Muscle of leg (tissue), 11 donors: ENCODE measurements around the gene ARFGEF2. TPM values are rescaled to one million over a fixed set of nuclear protein-coding genes. Genes with fewer than 3 reads are reported as not detected.
"Not testable (repeated sequence)": the region's sequence is repeated elsewhere in the genome, so short reads cannot be mapped to it uniquely, and the experiment has no call there.

Experiments
- DNase-seq: peaks from one replicate; pipeline ENCODE4 v3.0.0; 2013
- H3K27ac ChIP-seq: one replicate; pipeline ENCODE4 v1.5.1; 2013; ENCODE audit warnings: mild to moderate bottlenecking, low read length, control low read depth
- H3K27me3 ChIP-seq: one replicate; pipeline ENCODE4 v1.6.1; 2013; ENCODE audit warnings: low read length; ENCODE audit not compliant: control insufficient read depth, insufficient read depth
- H3K36me3 ChIP-seq: one replicate; pipeline ENCODE4 v1.6.1; 2013; ENCODE audit warnings: low read length; ENCODE audit not compliant: control insufficient read depth, insufficient read depth
- H3K4me1 ChIP-seq: one replicate; pipeline ENCODE4 v1.6.1; 2013; ENCODE audit warnings: low read length; ENCODE audit not compliant: control insufficient read depth, insufficient read depth
- H3K4me3 ChIP-seq: one replicate; pipeline ENCODE4 v1.5.1; 2013; ENCODE audit warnings: low read length, control low read depth
- H3K9me3 ChIP-seq: replicated peaks from 2 replicates; pipeline ENCODE4 v1.6.1; 2013; ENCODE audit warnings: low read depth, low read length; ENCODE audit not compliant: control insufficient read depth
- WGBS: methylation state at CpG from one replicate; pipeline ENCODE4 v1.1.5; 2013; ENCODE audit warnings: missing lambda C conversion rate; ENCODE audit not compliant: insufficient coverage; 5-methylcytosine and 5-hydroxymethylcytosine counted together
- polyA plus RNA-seq, 8 donors: library from polyadenylated mRNA; unstranded; fragments of 120-200 nt; gene quantifications; one replicate each; pipeline versions ENCODE4 v1.2.1 to v1.2.3, GENCODE V29; 2013; ENCODE audit warnings: inconsistent platforms in 1 of 8, low replicate concordance in 1 of 8; ENCODE audit not compliant: insufficient read length in 8 of 8, insufficient read depth in 1 of 8
- total RNA-seq: library from RNA; stranded (reverse); fragments of 120-200 nt; gene quantifications from one replicate; pipeline ENCODE4 v1.2.4, GENCODE V29; 2013

ARFGEF2 gene
- total and polyA plus RNA-seq, 9 donors: 10.2 to 16.8 (median 12.8) TPM

DNA sequence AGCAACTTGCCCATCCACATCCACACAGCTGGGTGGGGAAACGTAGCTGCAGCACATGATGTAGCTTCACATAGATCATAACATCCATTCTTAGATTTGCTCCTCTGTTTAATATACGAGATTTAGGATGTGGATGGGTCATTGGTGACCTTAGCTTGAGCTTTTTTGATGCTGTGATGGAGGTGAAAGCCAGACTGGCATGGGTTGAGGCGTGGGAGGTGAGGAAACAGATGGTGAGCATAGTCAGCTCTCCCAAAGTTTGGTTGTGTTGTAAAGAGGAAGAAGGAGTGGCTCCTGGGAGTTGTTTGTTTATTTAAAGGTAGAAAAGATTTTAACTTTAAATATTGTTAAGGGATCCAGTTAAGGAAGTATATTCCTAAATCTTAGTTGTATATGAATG lies 5.3 kb downstream of the ARFGEF2 start:
- WGBS: 92% methylated on average over 1 of the region's 3 CpGs
- DNase-seq: no peak
- Histone ChIP-seq H3K36me3 (no peaks in the 10 kb centered on the region), H3K27me3 (no peaks in the 10 kb centered on the region), H3K27ac (no peak overlapping the region), H3K4me1 (peaks cover 8% of the 10 kb centered on the region), H3K9me3 (no peaks in the 10 kb centered on the region), H3K4me3 (no peak overlapping the region)

DNA sequence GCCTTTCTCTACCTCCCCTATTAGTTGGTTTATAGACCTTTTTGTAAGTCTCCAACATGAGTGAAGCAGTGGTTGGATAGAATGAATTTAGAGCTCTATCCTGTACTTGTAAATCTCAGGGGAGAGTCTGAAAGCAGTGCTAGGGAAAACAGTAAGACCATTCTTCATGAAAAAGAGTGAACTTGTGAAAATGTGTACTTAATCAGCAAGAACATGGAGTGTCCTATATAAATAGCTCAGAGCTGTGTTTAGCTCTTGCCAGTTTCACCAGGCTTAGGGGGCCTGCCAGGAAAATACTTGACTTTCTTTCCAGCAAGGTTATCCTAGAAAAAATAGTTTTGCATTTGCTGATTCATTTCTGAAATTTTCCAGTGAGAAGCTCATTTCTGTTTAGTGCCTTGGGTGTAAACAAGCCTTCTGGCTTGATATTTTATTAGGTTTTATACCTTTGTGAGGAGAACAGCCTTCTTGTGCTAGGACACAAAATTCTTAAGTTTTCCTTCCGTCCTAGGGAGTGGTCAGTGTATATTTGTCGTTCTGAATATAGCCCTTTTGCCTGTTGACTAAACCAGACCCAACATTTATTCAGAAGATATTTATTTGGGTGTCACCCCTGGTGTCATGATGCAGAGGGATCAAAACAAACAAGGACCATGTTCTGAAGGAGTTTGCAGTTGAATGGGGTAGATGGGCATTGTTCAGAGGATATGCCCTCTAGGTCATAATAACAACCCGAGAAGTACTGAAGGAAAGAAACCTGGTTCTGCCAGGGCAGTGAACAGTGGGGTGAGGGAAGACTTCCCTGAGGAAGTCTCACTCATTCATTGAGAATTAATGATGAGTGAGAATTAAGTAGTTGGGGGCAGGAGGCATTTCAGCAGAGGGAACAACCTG lies 7.6 kb downstream of the ARFGEF2 start:
- Histone ChIP-seq H3K27ac (no peak overlapping the region), H3K4me3 (no peak overlapping the region), H3K9me3 (no peaks in the 10 kb centered on the region), H3K27me3 (no peaks in the 10 kb centered on the region), H3K4me1 (no peaks in the 10 kb centered on the region), H3K36me3 (no peaks in the 10 kb centered on the region)
- DNase-seq: peak; percentile 64
- WGBS: 92% methylated on average over 1 of the region's 3 CpGs

DNA sequence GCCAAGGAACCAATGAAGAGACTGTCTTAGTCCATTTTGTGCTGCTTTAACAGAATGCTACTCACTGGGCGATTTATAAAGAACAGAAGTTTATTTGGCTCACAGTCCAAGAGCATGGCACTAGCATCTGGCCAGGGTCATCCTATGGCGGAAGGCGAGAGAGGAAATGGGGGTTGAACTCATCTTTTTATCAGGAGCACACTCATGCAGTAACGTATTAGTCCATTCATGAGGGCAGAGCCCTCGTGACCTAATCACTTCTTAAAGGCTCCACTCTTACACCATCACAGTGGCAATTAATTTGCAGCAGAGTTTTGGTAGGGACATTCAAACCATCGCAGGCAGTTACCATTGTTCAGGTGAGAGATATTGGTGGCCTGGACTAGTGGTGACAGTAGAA lies 8.5 kb downstream of the ARFGEF2 start:
- H3K4me3 ChIP-seq: no peak overlapping the region
- H3K27me3 ChIP-seq: no peaks in the 10 kb centered on the region
- DNase-seq: no peak
- no peaks in the 10 kb centered on the region for H3K4me1 ChIP-seq
- no peaks in the 10 kb centered on the region for H3K9me3 ChIP-seq
- H3K36me3 ChIP-seq: no peaks in the 10 kb centered on the region
- no peak overlapping the region for H3K27ac ChIP-seq
- WGBS: 91% methylated on average over 4 of the region's 6 CpGs

DNA sequence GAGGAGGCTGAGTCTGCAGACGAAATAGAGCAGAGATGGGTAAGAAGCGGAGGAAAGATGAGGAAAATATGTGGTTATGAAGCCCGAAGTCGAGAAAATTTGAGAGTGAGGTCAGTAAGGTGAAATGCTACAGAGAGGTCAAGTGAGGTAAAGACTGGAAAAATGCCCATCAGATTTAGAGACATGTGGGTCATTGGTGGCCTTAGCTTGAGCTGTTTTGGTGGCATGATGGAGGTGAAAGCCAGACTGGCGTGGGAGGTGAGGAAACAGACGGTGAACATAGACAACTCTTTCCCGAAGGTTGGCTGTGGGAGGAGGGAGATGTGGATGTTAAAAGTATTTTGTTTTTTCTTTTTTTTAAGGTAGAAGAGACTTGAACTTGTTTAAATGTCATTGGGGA lies 9.4 kb downstream of the ARFGEF2 start:
- DNase-seq: no peak
- Histone ChIP-seq H3K27me3 (no peaks in the 10 kb centered on the region), H3K36me3 (no peaks in the 10 kb centered on the region), H3K9me3 (no peaks in the 10 kb centered on the region), H3K4me1 (no peaks in the 10 kb centered on the region), H3K27ac (no peak overlapping the region), H3K4me3 (no peak overlapping the region)
- whole genome bisulfite sequencing: 85% methylated on average over 7 of the region's 7 CpGs

DNA sequence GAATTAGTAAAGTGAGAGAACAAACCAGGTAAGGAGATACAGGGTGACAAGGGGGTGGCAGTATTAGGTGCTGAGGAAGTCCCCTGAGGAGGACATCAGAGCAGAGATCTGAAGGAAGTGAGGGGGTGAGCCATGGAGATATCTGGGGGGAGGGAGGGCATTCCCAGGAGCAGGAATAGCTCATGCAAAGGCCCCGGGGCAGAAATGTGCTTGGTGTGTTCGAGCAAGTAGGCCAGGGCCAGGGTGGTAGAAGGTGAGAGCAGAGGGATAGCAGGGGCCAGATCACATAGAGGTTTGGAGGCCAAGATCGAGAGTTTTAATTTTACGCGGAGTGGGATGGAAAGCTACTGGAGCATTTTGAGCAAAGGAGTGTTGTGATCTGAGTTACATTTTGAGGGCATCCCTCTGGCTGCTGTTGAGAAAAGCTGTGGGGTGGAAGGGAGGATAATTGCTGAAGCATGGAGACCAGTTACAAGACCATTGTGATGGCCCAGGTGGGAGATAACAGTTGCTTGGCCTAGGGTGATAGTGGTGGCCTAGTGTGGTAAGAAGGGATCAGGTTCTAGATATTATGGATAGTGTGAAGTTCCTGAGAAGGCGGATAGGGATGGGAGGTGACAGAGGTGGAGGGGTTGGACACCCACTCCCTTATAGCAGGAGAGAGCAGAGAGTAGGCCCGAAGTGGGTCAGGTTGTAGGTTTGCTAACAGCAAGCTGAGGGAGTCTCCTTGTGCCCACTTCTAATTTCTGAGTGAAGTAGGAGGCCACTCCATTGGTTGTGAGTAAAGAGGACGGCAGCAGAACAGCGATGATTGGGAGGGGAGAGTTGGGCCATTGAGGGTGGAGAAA lies 10.2 kb downstream of the ARFGEF2 start:
- WGBS: 95% methylated on average over 8 of the region's 9 CpGs
- Histone ChIP-seq H3K36me3 (no peaks in the 10 kb centered on the region), H3K27ac (no peak overlapping the region)

DNA sequence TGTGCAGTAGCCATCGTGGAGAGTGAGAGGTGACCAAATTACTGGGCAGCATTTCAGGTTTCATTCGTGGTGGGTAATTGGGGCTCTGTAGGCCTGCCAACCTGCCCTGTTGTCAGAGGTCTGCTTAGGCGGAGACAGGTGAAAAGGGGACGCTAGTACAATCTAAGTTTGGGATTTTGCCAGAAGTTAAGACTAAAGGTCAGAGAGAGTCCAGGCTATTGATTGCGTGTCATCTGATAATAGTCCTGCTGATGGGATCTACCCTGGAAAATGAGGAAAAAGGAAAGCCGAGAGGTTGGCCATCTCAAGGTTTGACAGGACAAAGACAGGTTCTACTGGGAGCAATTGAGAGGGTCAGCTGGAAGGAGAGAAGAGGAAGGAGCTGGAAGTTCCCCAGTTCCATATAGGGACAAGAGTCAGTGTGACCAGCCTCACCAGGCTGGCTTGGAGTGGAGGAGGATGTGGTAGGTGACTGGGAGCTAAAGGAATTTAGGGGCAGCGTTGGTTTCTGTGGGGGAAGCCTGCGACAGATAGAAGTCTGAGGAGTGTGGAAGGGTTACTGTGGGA lies 10.9 kb downstream of the ARFGEF2 start:
- 79% methylated on average over 8 of the region's 8 CpGs for WGBS
- no peaks in the 10 kb centered on the region for H3K36me3 ChIP-seq
- H3K27me3 ChIP-seq: no peaks in the 10 kb centered on the region
- H3K27ac ChIP-seq: no peak overlapping the region
- H3K4me1 ChIP-seq: no peaks in the 10 kb centered on the region
- no peak for DNase-seq
- no peaks in the 10 kb centered on the region for H3K9me3 ChIP-seq
- no peak overlapping the region for H3K4me3 ChIP-seq

More for the DNA sequence above, 10.2 kb downstream of the ARFGEF2 start:
- no peaks in the 10 kb centered on the region for H3K4me1 ChIP-seq
- no peaks in the 10 kb centered on the region for H3K27me3 ChIP-seq
- DNase-seq: no peak
- H3K4me3 ChIP-seq: no peak overlapping the region
- no peaks in the 10 kb centered on the region for H3K9me3 ChIP-seq

DNA sequence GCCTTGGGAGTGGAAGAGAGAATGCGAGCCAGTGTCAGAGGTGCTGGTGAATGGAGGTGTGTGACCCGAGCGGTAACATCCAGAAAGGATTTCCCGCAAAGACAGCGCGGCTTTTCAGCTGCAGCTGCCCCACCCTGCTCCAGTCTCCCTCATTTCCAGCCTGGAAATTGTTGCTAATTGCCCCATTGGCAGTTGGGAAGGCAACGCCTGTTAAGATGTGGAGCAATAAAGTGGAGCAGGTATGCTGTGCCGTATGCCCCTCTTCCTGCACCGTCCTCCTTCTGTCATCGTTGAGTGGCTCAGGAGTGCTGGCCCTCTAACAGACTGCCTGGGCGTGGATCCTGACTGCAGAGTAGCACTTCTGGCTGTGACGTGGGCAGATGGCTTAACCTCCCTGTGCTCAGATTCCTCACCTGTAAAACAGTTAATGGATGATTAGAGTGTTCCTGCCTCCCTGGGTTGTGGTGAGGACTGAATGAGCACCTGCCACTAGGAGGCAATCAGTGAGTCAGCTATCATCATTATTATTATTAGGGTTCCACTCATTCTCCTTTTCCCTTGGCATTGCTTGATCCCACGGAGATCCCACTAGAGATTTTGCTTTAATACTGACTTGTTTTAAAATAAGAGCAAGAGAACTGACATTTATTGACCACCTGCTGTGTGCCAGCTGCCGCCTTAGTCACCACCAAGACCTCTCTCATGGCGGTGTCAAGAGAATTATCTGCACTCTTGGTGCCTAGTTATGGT lies 11.7 kb downstream of the ARFGEF2 start:
- Histone ChIP-seq H3K9me3 (no peaks in the 10 kb centered on the region), H3K27me3 (no peaks in the 10 kb centered on the region), H3K27ac (no peak overlapping the region), H3K36me3 (no peaks in the 10 kb centered on the region), H3K4me3 (no peak overlapping the region), H3K4me1 (no peaks in the 10 kb centered on the region)
- 75% methylated on average over 7 of the region's 15 CpGs for WGBS
- no peak for DNase-seq

DNA sequence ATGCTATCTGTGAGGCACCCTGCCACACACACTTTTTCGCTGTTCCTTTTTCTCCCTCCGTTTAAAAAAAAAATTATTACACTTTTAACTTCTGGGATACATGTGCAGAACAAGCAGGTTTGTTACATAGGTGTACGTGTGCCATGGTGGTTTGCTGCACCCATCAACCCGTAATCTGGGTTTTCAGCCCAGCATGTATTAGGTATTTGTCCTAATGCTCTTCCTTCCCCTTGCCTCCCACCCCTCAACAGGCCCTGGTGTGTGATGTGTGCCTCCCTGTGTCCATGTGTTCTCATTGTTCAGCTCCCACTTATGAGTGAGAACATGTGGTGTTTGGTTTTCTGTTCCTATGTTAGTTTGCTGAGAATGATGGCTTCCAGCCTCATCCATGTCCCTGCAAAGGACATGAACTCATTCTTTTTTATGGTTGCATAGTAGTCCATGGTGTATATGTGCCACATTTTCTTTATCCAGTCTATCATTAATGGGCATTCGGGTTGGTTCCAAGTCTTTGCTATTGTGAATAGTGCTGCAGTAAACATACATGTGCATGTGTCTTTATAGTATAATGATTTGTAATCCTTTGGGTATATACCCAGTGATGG lies 12.9 kb downstream of the ARFGEF2 start:
- not testable (repeated sequence) for DNase-seq

DNA sequence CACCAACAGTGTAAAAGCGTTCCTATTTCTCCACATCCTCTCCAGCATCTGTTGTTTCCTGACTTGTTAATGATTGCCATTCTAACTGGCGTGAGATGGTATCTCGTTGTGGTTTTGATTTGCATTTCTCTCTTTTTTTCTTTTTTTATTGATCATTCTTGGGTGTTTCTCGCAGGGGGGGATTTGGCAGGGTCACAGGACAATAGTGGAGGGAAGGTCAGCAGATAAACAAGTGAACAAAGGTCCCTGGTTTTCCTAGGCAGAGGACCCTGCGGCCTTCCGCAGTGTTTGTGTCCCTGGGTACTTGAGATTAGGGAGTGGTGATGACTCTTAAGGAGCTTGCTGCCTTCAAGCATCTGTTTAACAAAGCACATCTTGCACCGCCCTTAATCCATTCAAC lies 13.5 kb downstream of the ARFGEF2 start:
- WGBS: no CpG with 5 or more reads among the region's 7 CpGs
- not testable (repeated sequence) for H3K4me3 ChIP-seq, H3K27ac ChIP-seq, H3K4me1 ChIP-seq, DNase-seq, H3K36me3 ChIP-seq, H3K9me3 ChIP-seq, H3K27me3 ChIP-seq

More for the DNA sequence above, 12.9 kb downstream of the ARFGEF2 start:
- not testable (repeated sequence) for H3K9me3 ChIP-seq, H3K4me1 ChIP-seq, H3K27ac ChIP-seq, H3K27me3 ChIP-seq, H3K36me3 ChIP-seq, H3K4me3 ChIP-seq
- no CpG with 5 or more reads among the region's 5 CpGs for WGBS
